ENCODE data around the gene PCTP.

The PCTP gene

DNA sequence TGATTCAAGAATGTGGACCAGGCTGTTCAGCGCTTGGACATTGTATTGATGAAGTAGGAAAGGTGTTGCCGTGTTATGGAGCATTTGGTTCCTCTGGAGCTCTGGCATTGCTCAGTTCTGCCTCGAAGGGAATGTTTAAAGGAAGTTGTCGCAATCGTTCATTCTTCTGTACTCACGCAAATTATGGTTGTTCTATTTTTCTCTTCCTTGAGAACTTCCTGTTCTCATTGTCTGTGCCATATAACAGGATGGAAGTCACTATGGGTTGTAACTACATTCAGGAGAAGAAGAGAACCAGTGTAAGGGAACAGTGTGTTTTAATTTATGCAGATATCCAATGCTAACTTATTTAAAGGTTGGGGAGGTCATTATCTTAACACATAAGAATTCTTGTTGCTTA is 13.0 kb downstream of the PCTP start:
- TF ChIP-seq TAF1 (IDR thresholded peaks at IDR 0.05; ENCODE audit: low read depth) (no peak), ZBTB7A (IDR thresholded peaks at IDR 0.05; ENCODE audit: low read depth) (no peak), YY1 (IDR thresholded peaks at IDR 0.05; ENCODE audit: low read depth) (no peak), NFIC (IDR thresholded peaks at IDR 0.05) (no peak), FOXM1 (IDR thresholded peaks at IDR 0.05; ENCODE audit: borderline replicate concordance, low read depth) (no peak), CREB1 (IDR thresholded peaks at IDR 0.05; ENCODE audit: low read depth) (no peak), EGR1 (IDR thresholded peaks at IDR 0.05) (no peak), RAD21 (IDR thresholded peaks at IDR 0.05; ENCODE audit: low read depth) (no peak), REST (IDR thresholded peaks at IDR 0.05; ENCODE audit: low read depth) (no peak), TEAD4 (IDR thresholded peaks at IDR 0.05) (no peak)
- TF ChIP-seq, protein P1, sequence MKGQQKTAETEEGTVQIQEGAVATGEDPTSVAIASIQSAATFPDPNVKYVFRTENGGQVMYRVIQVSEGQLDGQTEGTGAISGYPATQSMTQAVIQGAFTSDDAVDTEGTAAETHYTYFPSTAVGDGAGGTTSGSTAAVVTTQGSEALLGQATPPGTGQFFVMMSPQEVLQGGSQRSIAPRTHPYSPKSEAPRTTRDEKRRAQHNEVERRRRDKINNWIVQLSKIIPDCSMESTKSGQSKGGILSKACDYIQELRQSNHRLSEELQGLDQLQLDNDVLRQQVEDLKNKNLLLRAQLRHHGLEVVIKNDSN (IDR thresholded peaks at IDR 0.05), result no peak

DNA sequence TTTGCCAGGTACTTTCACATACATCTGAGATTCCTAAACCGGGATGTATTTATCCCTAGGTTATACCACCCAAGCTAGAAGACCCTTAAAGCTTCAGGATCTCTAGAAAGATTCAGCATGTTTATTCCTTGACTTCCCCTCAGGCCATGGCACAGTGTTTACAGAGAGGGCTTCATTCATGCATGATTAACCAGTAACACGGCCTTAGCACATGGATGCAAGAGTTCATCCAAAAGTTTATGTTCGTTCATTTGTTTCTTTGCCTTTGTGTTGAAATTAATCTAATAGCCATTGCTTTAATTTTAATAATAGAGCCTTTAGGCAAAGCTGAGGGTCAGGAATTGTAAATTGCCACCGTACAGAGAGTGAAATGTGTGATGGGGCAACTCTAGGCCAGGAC is 13.8 kb downstream of the PCTP start:
- TF ChIP-seq ZBTB7A (IDR thresholded peaks at IDR 0.05; ENCODE audit: low read depth), result no peak

DNA sequence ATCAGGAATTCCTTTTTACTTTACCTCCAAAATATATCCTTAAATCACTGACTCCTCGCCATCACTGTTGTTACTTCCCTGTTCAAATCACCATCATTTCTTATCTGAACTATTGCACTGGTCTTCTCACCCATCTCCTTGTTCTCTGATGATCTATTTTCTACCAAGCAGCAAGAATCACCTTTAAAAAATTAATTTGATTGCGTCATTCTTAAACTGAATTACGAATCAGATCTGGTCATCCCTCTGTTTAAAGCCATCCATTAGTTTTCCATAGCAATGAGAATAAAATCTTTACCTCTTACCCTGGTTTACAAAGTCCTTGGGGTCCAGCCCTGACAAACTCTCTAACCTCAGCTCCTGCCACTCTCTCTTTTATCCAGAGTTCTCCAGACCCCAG is 14.6 kb downstream of the PCTP start:
- TF ChIP-seq TCF12 (IDR thresholded peaks at IDR 0.05; ENCODE audit: low read depth) (no peak), TAF1 (IDR thresholded peaks at IDR 0.05; ENCODE audit: low read depth) (no peak), YY1 (IDR thresholded peaks at IDR 0.05; ENCODE audit: low read depth) (no peak), FOXM1 (IDR thresholded peaks at IDR 0.05; ENCODE audit: borderline replicate concordance, low read depth) (no peak), CREB1 (IDR thresholded peaks at IDR 0.05; ENCODE audit: low read depth) (no peak), TEAD4 (IDR thresholded peaks at IDR 0.05) (no peak), NFIC (IDR thresholded peaks at IDR 0.05) (no peak), EP300 (IDR thresholded peaks at IDR 0.05; ENCODE audit: borderline replicate concordance) (no peak), REST (IDR thresholded peaks at IDR 0.05; ENCODE audit: low read depth) (no peak)
- TF ChIP-seq, protein P1 (IDR thresholded peaks at IDR 0.05), result no peak

DNA sequence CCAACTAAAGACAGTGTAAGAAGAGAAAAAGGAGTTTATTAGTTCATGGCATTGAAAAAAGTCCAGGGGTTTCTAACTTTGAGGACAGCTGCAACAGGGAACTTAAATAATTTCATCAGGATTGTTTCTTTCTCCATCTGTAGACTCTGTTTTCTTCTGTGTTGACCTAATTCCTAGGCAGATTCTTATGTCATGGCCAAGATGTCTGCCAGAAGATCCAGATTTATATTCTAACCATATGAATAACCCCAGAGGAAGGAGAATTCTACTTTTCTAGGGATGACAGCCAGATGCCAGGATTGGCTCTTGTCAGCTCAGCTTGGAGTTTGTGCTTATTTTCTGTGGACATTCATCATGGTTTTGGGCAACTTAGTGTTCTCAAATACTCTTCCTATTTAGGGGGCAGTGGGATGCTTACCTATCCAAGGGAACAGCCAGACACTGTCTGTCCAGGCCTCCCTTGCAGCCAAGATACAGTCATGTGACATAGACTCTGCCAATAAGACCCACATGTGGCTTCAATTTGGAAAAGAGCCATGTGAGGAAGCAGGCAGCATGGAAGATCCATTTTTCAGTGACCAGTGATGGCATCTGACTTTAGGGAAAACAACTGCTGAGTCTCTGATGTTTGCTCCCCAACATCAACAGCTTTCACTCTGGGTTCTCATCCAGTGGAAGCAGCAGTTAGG is 18.2 kb downstream of the PCTP start:
- no peak for TF ChIP-seq REST (IDR thresholded peaks at IDR 0.05; ENCODE audit: low read depth)
- no peak for TF ChIP-seq NFIC (IDR thresholded peaks at IDR 0.05)

DNA sequence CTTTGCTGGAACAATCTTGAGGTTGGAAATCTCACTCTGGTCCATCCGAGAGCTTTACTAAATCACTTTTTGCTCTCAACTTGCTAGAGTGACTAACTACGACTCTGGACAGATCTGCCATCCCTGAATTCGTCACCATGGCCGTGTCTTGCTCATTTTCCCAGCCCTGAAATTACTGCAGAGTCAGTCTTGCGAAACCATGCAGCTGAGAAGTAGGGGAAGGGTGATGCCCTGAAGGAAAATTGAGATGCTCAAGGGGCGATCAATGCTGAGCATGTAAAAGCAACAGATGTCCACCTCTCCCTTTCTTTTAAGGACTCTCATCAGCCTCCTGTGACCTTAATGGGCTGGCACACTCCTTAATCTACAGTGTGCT is 18.8 kb downstream of the PCTP start:
- peak; percentile 69 for TF ChIP-seq CEBPB (IDR thresholded peaks at IDR 0.05)
- no peak for TF ChIP-seq TCF12 (IDR thresholded peaks at IDR 0.05; ENCODE audit: low read depth)

GRCh38 chr17:55770196-55770870 is 19.5 kb downstream of the PCTP start:
- peak; percentile 66 for TF ChIP-seq RAD21 (IDR thresholded peaks at IDR 0.05; ENCODE audit: low read depth)
- TF ChIP-seq TAF1 (IDR thresholded peaks at IDR 0.05; ENCODE audit: low read depth), result no peak
- no peak for TF ChIP-seq MAX (IDR thresholded peaks at IDR 0.05)
